Keratinocyte (primary cell): ENCODE results near the gene MBTD1. TPM values are rescaled to one million over a fixed set of nuclear protein-coding genes. Genes with fewer than 3 reads are reported as not detected.

Experiments used
- DNase-seq: peaks from one replicate; pipeline ENCODE4 v3.0.0-alpha.2; 2011; ENCODE audit warnings: low read depth, missing footprints, low spot score
- FAIRE-seq: peaks from 2 replicates; lab custom pipeline; 2011; peaks lifted over from hg19 to GRCh38; lab: Jason Lieb, UNC
- H2AFZ ChIP-seq: 2 replicates; pipeline ENCODE4 v1.6.0; 2012; ENCODE audit warnings: low read length, control low read depth, inconsistent platforms; ENCODE audit not compliant: control insufficient read depth
- H3K27ac ChIP-seq: 2 replicates; pipeline ENCODE4 v1.5.1; 2011; ENCODE audit warnings: low read length; ENCODE audit not compliant: control insufficient read depth, insufficient read depth
- H3K27me3 ChIP-seq: 3 replicates; pipeline ENCODE4 v1.6.0; 2011; ENCODE audit warnings: low read length; ENCODE audit not compliant: control insufficient read depth, insufficient read depth; ENCODE audit errors: extremely low read depth
- H3K36me3 ChIP-seq, 2 experiments: 2 replicates in 1 of 2; 3 replicates in 1 of 2; pipeline ENCODE4 v1.5.1; 2011; ENCODE audit warnings: low read length in 2 of 2, mild to moderate bottlenecking in 1 of 2; ENCODE audit not compliant: control insufficient read depth in 2 of 2, insufficient read depth in 2 of 2; ENCODE audit errors: extremely low read depth in 1 of 2
- H3K4me1 ChIP-seq: 3 replicates; pipeline ENCODE4 v1.5.1; 2011; ENCODE audit warnings: low read length; ENCODE audit not compliant: control insufficient read depth, insufficient read depth; ENCODE audit errors: extremely low read depth
- H3K4me2 ChIP-seq: 3 replicates; pipeline ENCODE4 v1.6.0; 2011; ENCODE audit warnings: low read depth, low read length; ENCODE audit not compliant: control insufficient read depth, insufficient read depth; ENCODE audit errors: extremely low read depth
- H3K4me3 ChIP-seq, 3 experiments: fragments of 200-600 bp in 1 of 3; sonication (generic) in 1 of 3; 2 replicates in 2 of 3; 3 replicates in 1 of 3; pipeline ENCODE4 v1.5.1; 2011 to 2016; ENCODE audit warnings: low read length in 3 of 3, mild to moderate bottlenecking in 3 of 3, control low read depth in 2 of 3, inconsistent platforms in 1 of 3, low read depth in 1 of 3, mixed read lengths in 1 of 3, mixed run types in 1 of 3, moderate library complexity in 1 of 3; ENCODE audit not compliant: control insufficient read depth in 2 of 3, insufficient read depth in 2 of 3; ENCODE audit errors: extremely low read depth in 1 of 3
- H3K79me2 ChIP-seq: 2 replicates; pipeline ENCODE4 v1.6.0; 2012; ENCODE audit warnings: low read length; ENCODE audit not compliant: control insufficient read depth, insufficient read depth
- H3K9ac ChIP-seq: 3 replicates; pipeline ENCODE4 v1.6.0; 2011; ENCODE audit warnings: low read length; ENCODE audit not compliant: control insufficient read depth, insufficient read depth; ENCODE audit errors: extremely low read depth
- H3K9me1 ChIP-seq: 3 replicates; pipeline ENCODE4 v1.6.0; 2011; ENCODE audit warnings: low read length; ENCODE audit not compliant: control insufficient read depth, insufficient read depth; ENCODE audit errors: extremely low read depth
- H3K9me3 ChIP-seq: 2 replicates; pipeline ENCODE4 v1.5.1; 2012; ENCODE audit warnings: low read depth, low read length; ENCODE audit not compliant: control insufficient read depth
- H4K20me1 ChIP-seq: 3 replicates; pipeline ENCODE4 v1.6.0; 2011; ENCODE audit warnings: low read length; ENCODE audit not compliant: control insufficient read depth, insufficient read depth; ENCODE audit errors: extremely low read depth
- EZH2 ChIP-seq: IDR thresholded peaks from one replicate; pipeline ENCODE4 v1.6.1; 2012; ENCODE audit warnings: inconsistent platforms, mild to moderate bottlenecking, low read length, moderate library complexity
- dilution Hi-C: fragments of 300-500 bp; cut with MboI; formaldehyde crosslinking; loops from one replicate; pipeline ENCODE4 v1.7.0; 2020; ENCODE audit warnings: low sequenced_read_pairs; ENCODE audit not compliant: extremely low pct_ligation_motif_present
- polyA plus RNA-seq, 5 experiments: library from polyadenylated mRNA; depleted of rRNA in 3 of 5; stranded (reverse) in 3 of 5; stranded (forward) in 1 of 5; unstranded in 1 of 5; fragments of >200 nt; gene quantifications; 1 replicate in 1 of 5; 2 replicates in 3 of 5; 3 replicates in 1 of 5; pipeline versions ENCODE4 v1.2.1 to v1.2.3, GENCODE V29; 2011 to 2012; ENCODE audit warnings: missing spikeins in 2 of 5, low read depth in 1 of 5, low replicate concordance in 1 of 5
- TF ChIP-seq, protein P1 (sequence below), 3 experiments: IDR thresholded peaks in 1 of 3; conservative IDR thresholded peaks in 1 of 3; optimal IDR thresholded peaks in 1 of 3; 2 replicates in 2 of 3; 3 replicates in 1 of 3; pipeline versions ENCODE3 to v1.5.1; 2011; ENCODE audit warnings: low read length in 3 of 3, mild to moderate bottlenecking in 3 of 3, moderate library complexity in 2 of 3, control low read depth in 1 of 3, inconsistent platforms in 1 of 3; ENCODE audit not compliant: insufficient read depth in 2 of 3; ENCODE audit errors: extremely low read depth in 1 of 3

The MBTD1 gene
- polyA plus RNA-seq, 1 donor (not counting 4 experiments of a cell fraction or from before 2014, with no cell fraction given) = 7.0 TPM

GRCh38 chr17:51224402-51225262 lies 35.2 kb downstream of the MBTD1 start:
- Histone ChIP-seq H3K4me1 (peaks cover 17% of the 10 kb centered on the region), H4K20me1 (no peaks in the 10 kb centered on the region), H3K27me3 (no peaks in the 10 kb centered on the region), H3K79me2 (no peaks in the 10 kb centered on the region), H3K36me3 (peaks cover 3 to 7% of the 10 kb centered on the region in 2 experiments), H3K9me1 (no peaks in the 10 kb centered on the region), H3K9me3 (no peaks in the 10 kb centered on the region), H3K27ac (no peak overlapping the region), H2AFZ (no peak overlapping the region), H3K9ac (no peak overlapping the region), H3K4me3 (no peak overlapping the region), H3K4me2 (peak overlapping the region; percentile 54)
- FAIRE-seq = no peak
- DNase-seq = no peak
- dilution Hi-C loops = no loop called here
- TF ChIP-seq EZH2 = no peak
- TF ChIP-seq, protein P1, sequence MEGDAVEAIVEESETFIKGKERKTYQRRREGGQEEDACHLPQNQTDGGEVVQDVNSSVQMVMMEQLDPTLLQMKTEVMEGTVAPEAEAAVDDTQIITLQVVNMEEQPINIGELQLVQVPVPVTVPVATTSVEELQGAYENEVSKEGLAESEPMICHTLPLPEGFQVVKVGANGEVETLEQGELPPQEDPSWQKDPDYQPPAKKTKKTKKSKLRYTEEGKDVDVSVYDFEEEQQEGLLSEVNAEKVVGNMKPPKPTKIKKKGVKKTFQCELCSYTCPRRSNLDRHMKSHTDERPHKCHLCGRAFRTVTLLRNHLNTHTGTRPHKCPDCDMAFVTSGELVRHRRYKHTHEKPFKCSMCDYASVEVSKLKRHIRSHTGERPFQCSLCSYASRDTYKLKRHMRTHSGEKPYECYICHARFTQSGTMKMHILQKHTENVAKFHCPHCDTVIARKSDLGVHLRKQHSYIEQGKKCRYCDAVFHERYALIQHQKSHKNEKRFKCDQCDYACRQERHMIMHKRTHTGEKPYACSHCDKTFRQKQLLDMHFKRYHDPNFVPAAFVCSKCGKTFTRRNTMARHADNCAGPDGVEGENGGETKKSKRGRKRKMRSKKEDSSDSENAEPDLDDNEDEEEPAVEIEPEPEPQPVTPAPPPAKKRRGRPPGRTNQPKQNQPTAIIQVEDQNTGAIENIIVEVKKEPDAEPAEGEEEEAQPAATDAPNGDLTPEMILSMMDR (optimal IDR thresholded peaks at IDR 0.05 in 1 of 3, IDR thresholded peaks at IDR 0.05 in 1 of 3, conservative IDR thresholded peaks at IDR 0.05 in 1 of 3; ENCODE audit: extremely low read depth in 1 of 3, insufficient read depth in 2 of 3, low read length in 3 of 3) = no peak

- TF ChIP-seq, protein P1 (optimal IDR thresholded peaks at IDR 0.05 in 1 of 3, IDR thresholded peaks at IDR 0.05 in 1 of 3, conservative IDR thresholded peaks at IDR 0.05 in 1 of 3; ENCODE audit: extremely low read depth in 1 of 3, insufficient read depth in 2 of 3, low read length in 3 of 3) = no peak
- TF ChIP-seq EZH2 = no peak
Observed at GRCh38 chr17:51221322-51221721, 38.5 kb downstream of the MBTD1 start.

More at GRCh38 chr17:51221322-51221721, 38.5 kb downstream of the MBTD1 start:
- Histone ChIP-seq H2AFZ (no peak overlapping the region), H3K4me1 (peaks cover 9% of the 10 kb centered on the region), H3K36me3 (peaks cover 3 to 11% of the 10 kb centered on the region in 2 experiments), H3K9ac (no peak overlapping the region), H4K20me1 (no peaks in the 10 kb centered on the region), H3K27me3 (no peaks in the 10 kb centered on the region), H3K27ac (no peak overlapping the region), H3K4me3 (no peak overlapping the region), H3K79me2 (no peaks in the 10 kb centered on the region), H3K9me3 (no peaks in the 10 kb centered on the region), H3K9me1 (no peaks in the 10 kb centered on the region), H3K4me2 (no peak overlapping the region)
- dilution Hi-C loops = no loop called here
- FAIRE-seq = no peak
- DNase-seq = no peak
